UCSD-AML1 (cell line): ENCODE measurements around the gene RHOXF2.
"Not testable (repeated sequence)": the region's sequence is repeated elsewhere in the genome, so short reads cannot be mapped to it uniquely, and the experiment has no call there.

ENCODE experiments used
- DNase-seq: peaks from one replicate; lab custom pipeline; 2025; ENCODE audit not compliant: unreplicated experiment; lab: John Stamatoyannopoulos, UW

RHOXF2 gene

DNA sequence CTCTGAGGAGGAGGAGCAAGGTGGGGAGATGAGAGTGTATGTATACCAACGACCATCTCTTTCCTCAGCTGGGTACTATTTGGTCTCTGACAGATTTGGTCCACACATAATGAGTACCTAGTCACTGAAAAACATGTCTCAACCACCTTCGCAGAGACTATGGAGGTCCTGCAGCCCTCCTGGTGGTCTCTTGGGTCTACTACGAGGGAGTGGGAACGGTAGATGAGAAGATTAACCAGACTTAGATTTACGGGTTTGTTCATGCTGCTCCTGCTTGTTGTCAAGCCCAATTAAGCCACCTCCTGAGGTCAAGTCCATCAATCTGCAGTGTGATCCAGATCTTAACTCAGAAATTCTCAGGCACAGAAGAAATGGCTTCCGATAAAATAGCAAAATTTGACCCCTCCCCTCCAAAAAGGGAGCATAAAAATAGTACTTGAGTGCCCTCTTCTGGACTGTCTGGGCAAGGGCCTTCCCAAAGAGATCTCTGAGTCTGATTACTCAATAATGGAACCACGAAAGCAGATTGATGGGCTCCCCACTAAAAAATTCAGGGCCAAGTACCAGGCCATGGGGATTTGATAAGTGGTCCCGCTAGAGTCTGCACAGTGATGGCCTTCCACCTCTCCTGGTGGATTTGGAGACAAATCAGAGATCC, 38.3 kb downstream of the RHOXF2 start:
- not testable (repeated sequence) for DNase-seq

DNA sequence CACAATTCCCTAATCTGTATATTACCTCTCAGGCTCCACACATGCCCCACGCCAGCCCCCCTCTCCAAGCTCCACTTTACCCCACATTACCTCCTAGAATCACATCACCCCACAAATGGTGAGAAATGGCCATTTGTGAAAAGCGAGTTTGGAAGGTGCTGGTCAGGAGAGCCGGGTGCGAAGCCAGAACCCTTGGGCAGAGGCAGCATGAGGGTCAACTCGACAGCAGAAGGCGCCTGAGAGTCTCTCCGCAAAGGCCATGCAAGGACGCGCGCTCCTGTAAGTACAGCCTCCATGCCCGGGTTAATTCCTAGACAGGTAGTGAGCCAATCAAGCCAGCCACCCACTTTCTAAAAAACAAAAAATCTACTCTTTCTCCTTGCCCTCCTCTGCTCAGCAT, 42.4 kb downstream of the RHOXF2 start:
- no peak for DNase-seq

GRCh38 chrX:120205816-120206753, 47.7 kb downstream of the RHOXF2 start:
- DNase-seq = no peak

GRCh38 chrX:120207009-120207605, 48.7 kb downstream of the RHOXF2 start:
- DNase-seq = no peak

GRCh38 chrX:120213438-120214265, 55.2 kb downstream of the RHOXF2 start:
- peak; percentile 34 for DNase-seq
